K562 (cell line): ENCODE results near the gene CLASP1. TPM values are rescaled to one million over a fixed set of nuclear protein-coding genes. Genes with fewer than 3 reads are reported as not detected.

ENCODE experiments used
- CBFA2T3 ChIP-seq: fragments of 450-650 bp; IDR thresholded peaks from 2 replicates; pipeline ENCODE4 v1.6.1; 2017
- FOS ChIP-seq: IDR thresholded peaks from 3 replicates; pipeline ENCODE4 v1.6.1; 2011; ENCODE audit not compliant: insufficient read length; ENCODE audit errors: extremely low read depth
- KDM4B ChIP-seq, 2 experiments: fragments of 450-650 bp in 1 of 2; sonication (generic) in 1 of 2; IDR thresholded peaks; 2 replicates each; pipeline ENCODE4 v1.6.1; 2016 to 2017; ENCODE audit warnings: borderline replicate concordance in 2 of 2, antibody characterized with exemption in 1 of 2, low read depth in 1 of 2, mild to moderate bottlenecking in 1 of 2
- MAFF ChIP-seq: IDR thresholded peaks from 2 replicates; pipeline ENCODE4 v1.6.1; 2012; ENCODE audit warnings: low read length, improper control_type of control experiment
- MYC ChIP-seq, 2 experiments: fragments of 250-450 bp in 1 of 2; sonication (Bioruptor Pico) in 1 of 2; IDR thresholded peaks; 2 replicates each; pipeline versions ENCODE4 v1.5.1 to v1.6.1; 2012 to 2021; ENCODE audit warnings: low read depth in 2 of 2, borderline replicate concordance in 1 of 2, improper control_type of control experiment in 1 of 2, low read length in 1 of 2, mild to moderate bottlenecking in 1 of 2, moderate library complexity in 1 of 2
- PTTG1 ChIP-seq: fragments of 450-650 bp; IDR thresholded peaks from 2 replicates; pipeline ENCODE4 v1.6.1; 2016; ENCODE audit warnings: low read depth, mild to moderate bottlenecking, missing genetic modification characterization, missing compliant biosample characterization
- ZC3H11A ChIP-seq: IDR thresholded peaks from 2 replicates; pipeline ENCODE4 v1.6.1; 2012; ENCODE audit warnings: low read depth, low read length, improper control_type of control experiment
- ZNF143 ChIP-seq: sonication (generic); formaldehyde crosslinking; IDR thresholded peaks from 2 replicates; pipeline ENCODE4 v1.9.0; 2022; ENCODE audit warnings: mild to moderate bottlenecking, missing genetic modification reagents
- ZNF282 ChIP-seq: sonication (generic); formaldehyde crosslinking; IDR thresholded peaks from 2 replicates; pipeline ENCODE4 v1.8.1; 2023; ENCODE audit warnings: missing genetic modification reagents
- ZNF41 ChIP-seq: fragments of 250-450 bp; sonication (Bioruptor Pico); conservative IDR thresholded peaks from 2 replicates; pipeline ENCODE4 v1.4.0; 2020; ENCODE audit warnings: mild to moderate bottlenecking
- ZNF431 ChIP-seq: sonication (generic); formaldehyde crosslinking; IDR thresholded peaks from 2 replicates; pipeline ENCODE4 v1.8.0; 2022; ENCODE audit warnings: mild to moderate bottlenecking, missing genetic modification reagents
- ZNF551 ChIP-seq: fragments of 250-450 bp; sonication (Bioruptor Pico); IDR thresholded peaks from 2 replicates; pipeline ENCODE4 v1.5.0; 2021; ENCODE audit warnings: mild to moderate bottlenecking, moderate library complexity
- polyA plus RNA-seq, 8 experiments: library from polyadenylated mRNA; depleted of rRNA in 4 of 8; stranded (reverse) in 5 of 8; unstranded in 3 of 8; fragments of >200 nt; fragmentation: Nextera tagmentation in 2 of 8; fragmentation: Illumina TruSeq in 1 of 8; extraction: Ambion mirVana in 2 of 8; extraction: Trizol in 1 of 8; gene quantifications; 2 replicates each; pipeline versions ENCODE4 v1.2.1 to v1.2.3, GENCODE V29; 2011 to 2014; ENCODE audit warnings: inconsistent platforms in 1 of 8, missing spikeins in 1 of 8
- total RNA-seq, 7 experiments: library from RNA; depleted of rRNA in 6 of 7; stranded (reverse); fragments of >200 nt in 6 of 7; fragmentation: Illumina TruSeq in 2 of 7; extraction: Trizol in 2 of 7; gene quantifications; 2 replicates each; pipeline versions ENCODE4 v1.2.1 to v1.2.3, GENCODE V29; 2011 to 2021; ENCODE audit warnings: low replicate concordance in 1 of 7
- TF ChIP-seq, protein P1 (sequence below), 2 experiments: fragments of 450-650 bp in 1 of 2; sonication (generic) in 1 of 2; formaldehyde crosslinking in 1 of 2; IDR thresholded peaks; 2 replicates each; pipeline versions ENCODE4 v1.7.1 to v1.9.0; 2016 to 2022; ENCODE audit warnings: inconsistent platforms in 1 of 2, mild to moderate bottlenecking in 1 of 2, missing genetic modification reagents in 1 of 2
- TF ChIP-seq, protein P2 (sequence below), 2 experiments: fragments of 150-350 bp in 1 of 2; IDR thresholded peaks; 2 replicates each; pipeline ENCODE4 v1.6.1; 2012 to 2016; ENCODE audit warnings: low read depth in 2 of 2, low read length in 2 of 2, mild to moderate bottlenecking in 1 of 2, moderate library complexity in 1 of 2

The CLASP1 gene
- total and polyA plus RNA-seq, 9 of the 15 experiments (the other 6 are each of a cell fraction or from before 2014, with no cell fraction given): 1.7 to 40.3 (median 20.7) TPM

GRCh38 chr2:121649596-121650314 is 493 bp upstream of the CLASP1 start (continued):
- TF ChIP-seq, protein P1, sequence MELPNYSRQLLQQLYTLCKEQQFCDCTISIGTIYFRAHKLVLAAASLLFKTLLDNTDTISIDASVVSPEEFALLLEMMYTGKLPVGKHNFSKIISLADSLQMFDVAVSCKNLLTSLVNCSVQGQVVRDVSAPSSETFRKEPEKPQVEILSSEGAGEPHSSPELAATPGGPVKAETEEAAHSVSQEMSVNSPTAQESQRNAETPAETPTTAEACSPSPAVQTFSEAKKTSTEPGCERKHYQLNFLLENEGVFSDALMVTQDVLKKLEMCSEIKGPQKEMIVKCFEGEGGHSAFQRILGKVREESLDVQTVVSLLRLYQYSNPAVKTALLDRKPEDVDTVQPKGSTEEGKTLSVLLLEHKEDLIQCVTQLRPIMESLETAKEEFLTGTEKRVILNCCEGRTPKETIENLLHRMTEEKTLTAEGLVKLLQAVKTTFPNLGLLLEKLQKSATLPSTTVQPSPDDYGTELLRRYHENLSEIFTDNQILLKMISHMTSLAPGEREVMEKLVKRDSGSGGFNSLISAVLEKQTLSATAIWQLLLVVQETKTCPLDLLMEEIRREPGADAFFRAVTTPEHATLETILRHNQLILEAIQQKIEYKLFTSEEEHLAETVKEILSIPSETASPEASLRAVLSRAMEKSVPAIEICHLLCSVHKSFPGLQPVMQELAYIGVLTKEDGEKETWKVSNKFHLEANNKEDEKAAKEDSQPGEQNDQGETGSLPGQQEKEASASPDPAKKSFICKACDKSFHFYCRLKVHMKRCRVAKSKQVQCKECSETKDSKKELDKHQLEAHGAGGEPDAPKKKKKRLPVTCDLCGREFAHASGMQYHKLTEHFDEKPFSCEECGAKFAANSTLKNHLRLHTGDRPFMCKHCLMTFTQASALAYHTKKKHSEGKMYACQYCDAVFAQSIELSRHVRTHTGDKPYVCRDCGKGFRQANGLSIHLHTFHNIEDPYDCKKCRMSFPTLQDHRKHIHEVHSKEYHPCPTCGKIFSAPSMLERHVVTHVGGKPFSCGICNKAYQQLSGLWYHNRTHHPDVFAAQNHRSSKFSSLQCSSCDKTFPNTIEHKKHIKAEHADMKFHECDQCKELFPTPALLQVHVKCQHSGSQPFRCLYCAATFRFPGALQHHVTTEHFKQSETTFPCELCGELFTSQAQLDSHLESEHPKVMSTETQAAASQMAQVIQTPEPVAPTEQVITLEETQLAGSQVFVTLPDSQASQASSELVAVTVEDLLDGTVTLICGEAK (IDR thresholded peaks at IDR 0.05): peak; percentile 77
- TF ChIP-seq, protein P1 (CRISPR knock-in tag; IDR thresholded peaks at IDR 0.05): no peak
- TF ChIP-seq MAFF (no peak), KDM4B (IDR thresholded peaks at IDR 0.05; ENCODE audit: borderline replicate concordance in 2 of 2, low read depth in 1 of 2) (no peak; a peak in 1 of 4 replicates), ZNF431 (CRISPR knock-in tag) (no peak), FOS (no peak), ZNF282 (CRISPR knock-in tag) (no peak), ZNF41 (CRISPR knock-in tag) (0 out of 2 replicates have a peak, but pooled peaks have one; percentile 43), MYC (IDR thresholded peaks at IDR 0.05; ENCODE audit: low read depth, low read length) (peak; percentile 80), MYC (CRISPR knock-in tag; IDR thresholded peaks at IDR 0.05; ENCODE audit: borderline replicate concordance, low read depth) (0 out of 2 replicates have a peak, but pooled peaks have one; percentile 48), CBFA2T3 (no peak), PTTG1 (tag) (no peak), ZNF143 (CRISPR knock-in tag) (no peak), ZNF551 (CRISPR knock-in tag) (no peak), ZC3H11A (no peak)
- TF ChIP-seq, protein P2, sequence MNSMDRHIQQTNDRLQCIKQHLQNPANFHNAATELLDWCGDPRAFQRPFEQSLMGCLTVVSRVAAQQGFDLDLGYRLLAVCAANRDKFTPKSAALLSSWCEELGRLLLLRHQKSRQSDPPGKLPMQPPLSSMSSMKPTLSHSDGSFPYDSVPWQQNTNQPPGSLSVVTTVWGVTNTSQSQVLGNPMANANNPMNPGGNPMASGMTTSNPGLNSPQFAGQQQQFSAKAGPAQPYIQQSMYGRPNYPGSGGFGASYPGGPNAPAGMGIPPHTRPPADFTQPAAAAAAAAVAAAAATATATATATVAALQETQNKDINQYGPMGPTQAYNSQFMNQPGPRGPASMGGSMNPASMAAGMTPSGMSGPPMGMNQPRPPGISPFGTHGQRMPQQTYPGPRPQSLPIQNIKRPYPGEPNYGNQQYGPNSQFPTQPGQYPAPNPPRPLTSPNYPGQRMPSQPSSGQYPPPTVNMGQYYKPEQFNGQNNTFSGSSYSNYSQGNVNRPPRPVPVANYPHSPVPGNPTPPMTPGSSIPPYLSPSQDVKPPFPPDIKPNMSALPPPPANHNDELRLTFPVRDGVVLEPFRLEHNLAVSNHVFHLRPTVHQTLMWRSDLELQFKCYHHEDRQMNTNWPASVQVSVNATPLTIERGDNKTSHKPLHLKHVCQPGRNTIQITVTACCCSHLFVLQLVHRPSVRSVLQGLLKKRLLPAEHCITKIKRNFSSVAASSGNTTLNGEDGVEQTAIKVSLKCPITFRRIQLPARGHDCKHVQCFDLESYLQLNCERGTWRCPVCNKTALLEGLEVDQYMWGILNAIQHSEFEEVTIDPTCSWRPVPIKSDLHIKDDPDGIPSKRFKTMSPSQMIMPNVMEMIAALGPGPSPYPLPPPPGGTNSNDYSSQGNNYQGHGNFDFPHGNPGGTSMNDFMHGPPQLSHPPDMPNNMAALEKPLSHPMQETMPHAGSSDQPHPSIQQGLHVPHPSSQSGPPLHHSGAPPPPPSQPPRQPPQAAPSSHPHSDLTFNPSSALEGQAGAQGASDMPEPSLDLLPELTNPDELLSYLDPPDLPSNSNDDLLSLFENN (IDR thresholded peaks at IDR 0.05; ENCODE audit: low read depth in 2 of 2, low read length in 2 of 2): no peak
